UCSD-AML1 (cell line): ENCODE data around the gene ACP7.
"Not testable (repeated sequence)": the region's sequence is repeated elsewhere in the genome, so short reads cannot be mapped to it uniquely, and the experiment has no call there.

ENCODE experiments used
- DNase-seq: peaks from one replicate; lab custom pipeline; 2025; ENCODE audit not compliant: unreplicated experiment; lab: John Stamatoyannopoulos, UW

The ACP7 gene

DNA sequence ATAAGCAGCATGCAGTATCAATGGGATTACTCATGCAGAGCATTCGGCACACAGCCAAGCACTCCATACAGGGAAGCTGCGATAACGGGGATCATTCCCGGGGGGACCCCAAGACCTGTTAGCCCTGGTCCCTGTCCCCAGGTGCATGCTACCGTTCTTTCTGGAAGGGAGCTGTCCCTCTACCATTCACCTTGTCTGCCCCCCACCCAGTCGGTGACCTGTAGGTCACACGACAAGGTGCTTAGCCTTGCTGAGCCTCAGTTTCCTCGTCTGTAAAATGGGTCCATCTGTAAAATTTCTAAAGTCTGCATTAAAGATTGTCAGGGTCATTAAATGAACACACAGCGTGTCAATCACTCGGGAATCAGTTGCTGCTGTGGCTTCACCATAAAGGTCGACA is 6.8 kb upstream of the ACP7 start:
- no peak for DNase-seq

DNA sequence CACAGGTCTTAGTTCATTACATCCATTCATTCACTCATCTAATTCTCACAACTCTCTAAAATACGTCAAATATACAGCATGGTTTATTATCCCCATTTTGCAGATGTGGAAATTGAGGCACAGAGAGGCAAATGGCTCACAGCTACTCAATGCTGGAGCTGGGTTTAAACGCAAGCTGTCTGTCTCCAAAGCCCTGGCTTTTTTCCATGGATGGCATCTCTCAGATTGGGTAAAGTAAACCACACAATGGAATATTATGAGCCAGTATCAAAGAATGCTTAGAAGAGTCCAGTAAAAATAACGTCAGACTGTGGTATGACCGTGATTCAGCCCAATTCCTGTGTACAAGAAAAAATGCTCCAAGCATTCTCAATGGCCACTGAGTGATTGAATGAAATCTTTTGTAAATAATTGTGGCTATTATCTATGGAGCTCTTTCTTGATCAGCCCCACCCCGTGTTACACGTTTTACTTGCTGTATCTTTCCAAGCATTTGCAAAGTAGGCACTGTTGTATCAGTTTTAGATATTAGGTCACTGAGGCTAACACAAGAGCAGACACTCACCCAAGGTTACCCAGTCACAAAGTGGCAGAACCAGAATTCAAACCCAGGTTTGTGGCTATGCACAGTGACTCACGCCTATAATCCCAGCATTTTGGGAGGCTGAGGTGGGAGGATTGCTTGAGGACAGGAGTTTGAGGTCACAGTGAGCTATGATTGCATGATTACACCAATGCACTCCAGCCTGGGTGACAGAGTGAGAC is 5.5 kb upstream of the ACP7 start:
- DNase-seq, result no peak

DNA sequence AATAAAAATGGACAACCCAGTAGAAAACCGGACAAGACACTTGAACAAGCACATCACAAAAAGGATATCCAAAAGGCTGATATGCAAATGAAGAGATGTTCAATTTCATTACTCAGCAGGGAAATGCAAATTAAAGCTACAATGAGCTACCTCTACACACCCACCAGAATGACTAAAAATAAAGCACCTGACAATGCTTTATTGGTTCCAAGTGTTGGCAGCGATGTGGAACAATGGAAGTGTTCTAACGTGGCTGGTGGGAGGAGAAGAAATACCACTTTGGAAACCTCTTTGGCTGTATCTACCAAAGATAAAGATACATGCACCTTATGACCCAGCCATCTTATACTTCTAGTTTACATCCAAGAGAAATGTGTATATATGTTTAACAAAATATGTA is 3.7 kb upstream of the ACP7 start:
- DNase-seq, result no peak

DNA sequence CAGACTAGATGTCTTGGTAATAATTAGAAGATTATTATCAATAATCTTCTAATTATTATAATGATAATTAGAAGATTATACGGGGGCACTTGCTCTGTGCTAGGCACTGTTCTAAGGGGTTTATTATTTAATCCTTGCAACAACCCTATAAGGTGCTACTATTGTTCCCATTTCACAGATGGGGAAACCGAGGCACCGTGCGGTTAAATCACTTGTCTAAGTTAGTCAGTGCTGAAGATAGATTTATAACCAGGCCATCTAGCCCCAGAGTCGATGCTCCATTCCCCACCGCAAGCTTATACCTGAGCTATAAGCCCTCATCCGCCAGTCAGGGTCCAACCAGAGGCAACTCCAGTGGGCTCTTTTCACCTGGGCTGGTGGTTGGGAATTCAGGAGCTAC is 2.0 kb upstream of the ACP7 start:
- DNase-seq, result no peak

DNA sequence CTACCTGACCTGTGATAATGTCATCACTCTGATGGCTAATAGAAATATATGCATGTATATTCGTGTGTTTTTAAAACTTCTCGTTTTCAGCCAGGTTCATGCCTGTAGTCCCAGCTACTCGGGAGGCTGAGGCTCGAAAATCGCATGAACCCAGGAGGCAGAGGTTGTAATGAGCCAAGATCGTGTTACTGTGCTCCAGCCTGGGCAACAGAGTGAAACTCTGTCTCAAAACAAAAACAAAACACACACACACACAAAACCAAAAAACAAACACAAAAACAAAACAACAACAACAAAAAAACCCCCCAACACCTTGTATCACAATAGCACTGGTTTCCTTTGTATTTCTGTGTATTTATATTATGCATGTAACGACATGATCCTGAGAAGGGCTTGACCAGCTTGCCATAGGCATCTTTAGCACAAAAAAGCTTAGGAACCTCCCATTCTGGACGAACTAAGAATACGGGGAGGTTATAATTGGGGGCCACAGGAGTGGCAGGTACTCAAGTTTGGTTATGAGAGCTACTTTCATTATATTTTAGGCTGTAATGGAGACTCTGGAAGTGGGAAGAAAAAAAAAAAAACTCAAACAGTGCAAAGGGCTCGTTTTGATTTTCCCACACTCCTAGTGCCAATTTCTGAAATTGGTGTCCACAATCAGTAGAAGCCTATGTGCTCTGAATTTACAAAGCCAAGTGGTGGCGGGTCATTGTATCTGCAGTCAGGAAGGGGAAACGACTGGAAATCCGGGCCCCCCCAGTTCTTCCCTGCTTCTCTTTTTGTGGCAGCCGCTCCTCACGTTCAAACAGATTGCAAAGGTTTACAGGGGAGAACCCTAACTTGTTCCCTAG is 1.2 kb upstream of the ACP7 start:
- DNase-seq, result no peak

DNA sequence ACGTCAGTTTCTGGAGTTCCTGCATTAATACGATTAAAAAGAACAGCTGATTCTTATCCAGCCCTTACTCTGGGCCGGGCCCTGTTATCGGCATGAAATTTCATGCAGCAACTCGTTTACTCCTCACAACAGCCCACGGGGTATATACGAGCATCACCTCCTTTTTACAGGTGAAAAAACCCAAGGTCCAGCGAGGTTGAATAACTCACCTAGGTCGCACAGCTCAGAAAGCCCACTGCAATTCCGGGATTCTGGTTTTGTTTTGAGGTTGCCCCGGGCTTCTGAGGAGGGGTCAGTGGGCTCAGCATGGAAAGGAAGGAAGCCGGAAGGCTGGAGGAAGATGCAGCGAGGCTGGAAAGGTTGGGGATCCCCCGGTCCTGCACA is 577 bp upstream of the ACP7 start:
- no peak for DNase-seq

DNA sequence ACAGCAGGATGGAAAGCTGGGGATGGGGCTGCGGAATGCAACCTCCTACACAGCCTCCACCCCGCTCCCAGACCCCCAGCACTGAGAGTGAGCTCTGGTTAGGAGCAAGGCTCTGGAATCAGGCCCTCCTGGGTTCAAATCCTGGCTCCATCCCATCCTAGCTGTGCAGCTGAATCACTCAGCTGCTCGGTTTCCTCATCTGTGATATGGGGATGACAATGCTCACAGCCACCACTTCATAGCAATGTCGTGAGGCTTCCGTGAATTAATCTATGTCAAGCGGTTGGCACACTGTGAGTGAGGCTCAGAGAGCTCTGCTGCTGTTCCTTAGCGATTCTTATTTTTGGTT is 538 bp downstream of the ACP7 start:
- DNase-seq, result no peak

DNA sequence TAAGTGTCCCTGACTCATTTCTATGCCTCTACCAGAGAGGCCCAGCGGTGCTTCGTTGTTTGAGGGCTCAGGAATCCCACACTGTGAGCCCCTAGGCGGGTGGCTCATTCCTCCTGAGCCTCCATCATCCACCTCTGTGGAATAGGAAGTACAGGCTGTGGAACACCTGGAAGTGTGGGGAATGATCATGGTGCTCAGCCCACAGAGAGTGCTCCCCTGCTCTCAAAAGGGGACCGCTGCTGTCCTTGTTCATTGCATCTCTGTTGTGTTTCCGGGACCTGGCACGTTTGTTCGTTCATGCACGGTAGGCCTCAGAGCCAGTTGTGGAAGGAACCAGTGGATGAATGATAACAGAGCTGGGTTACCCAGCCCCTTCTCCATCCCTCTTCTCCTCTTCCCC is 1.2 kb downstream of the ACP7 start:
- no peak for DNase-seq

DNA sequence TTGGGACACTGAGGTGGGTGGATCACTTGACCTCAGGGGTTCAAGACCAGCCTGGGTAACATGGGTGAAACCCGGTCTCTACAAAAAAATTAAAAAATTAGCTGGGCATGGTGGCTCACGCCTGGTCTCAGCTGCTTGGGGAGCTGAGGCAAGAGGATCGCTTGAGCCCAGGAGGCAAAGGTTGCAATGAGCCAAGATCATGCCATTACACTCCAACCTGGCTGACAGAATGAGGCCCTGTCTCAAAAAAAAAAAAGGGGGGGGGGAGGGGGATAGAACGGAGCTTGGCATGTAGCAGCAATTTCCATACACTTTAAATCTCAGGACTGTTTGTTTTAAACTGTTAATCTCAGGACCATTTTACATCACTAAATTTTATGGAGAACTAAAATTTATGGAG is 2.2 kb downstream of the ACP7 start:
- DNase-seq, result no peak

DNA sequence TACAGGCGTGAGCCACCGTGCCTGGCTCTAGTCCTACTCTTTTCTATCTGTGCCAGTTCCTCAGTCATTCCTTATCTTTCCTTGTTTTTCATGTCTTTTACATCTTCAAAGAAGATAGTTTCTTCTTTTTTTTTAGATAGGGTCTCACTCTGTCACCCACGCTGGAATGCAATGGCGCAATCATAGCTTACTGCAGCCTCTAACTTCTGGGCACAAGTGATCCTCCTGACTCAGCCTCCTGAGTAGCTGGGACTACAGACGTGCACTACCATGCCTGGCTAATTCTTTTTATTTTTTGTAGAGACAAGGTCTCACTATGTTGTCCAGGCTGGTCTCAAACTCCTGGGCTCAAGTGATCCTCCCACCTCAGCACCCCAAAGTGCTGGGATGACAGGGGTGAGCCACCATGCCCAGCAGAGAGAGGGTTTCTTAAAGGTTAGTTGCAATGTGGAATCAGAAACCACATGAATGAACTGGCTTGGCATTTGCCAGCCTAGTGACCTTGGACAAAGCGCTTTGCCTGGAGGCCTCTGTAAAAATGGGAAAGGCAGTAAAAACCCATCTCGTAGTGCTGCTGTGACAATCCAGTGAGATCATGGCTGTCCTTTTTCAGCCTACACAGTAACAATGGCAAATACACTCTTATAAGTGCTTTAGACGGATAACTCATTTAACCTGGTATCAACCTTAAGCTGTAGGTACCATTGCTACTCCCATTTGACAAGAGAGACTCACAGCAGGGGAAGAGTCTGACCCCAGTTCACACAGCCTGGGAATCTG is 3.9 kb downstream of the ACP7 start:
- no peak for DNase-seq

DNA sequence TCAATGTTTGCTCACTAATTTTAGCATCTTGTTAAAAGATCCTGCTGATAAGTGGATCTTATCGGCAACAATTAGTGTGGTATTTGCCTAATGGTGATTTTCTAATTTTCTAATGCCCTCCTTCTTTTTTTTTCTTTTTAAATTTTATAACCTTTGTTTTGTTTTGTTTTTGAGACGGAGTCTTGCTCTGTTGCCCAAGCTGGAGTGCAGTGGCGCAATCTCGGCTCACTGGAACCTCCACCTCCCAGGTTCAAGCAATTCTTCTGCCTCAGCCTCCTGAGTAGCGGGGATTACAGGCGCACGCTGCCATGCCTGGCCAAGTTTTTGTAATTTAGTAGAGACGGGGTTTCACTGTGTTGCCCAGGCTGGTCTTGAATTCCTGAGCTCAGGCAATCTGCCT is 5.8 kb downstream of the ACP7 start:
- DNase-seq, result not testable (repeated sequence)

DNA sequence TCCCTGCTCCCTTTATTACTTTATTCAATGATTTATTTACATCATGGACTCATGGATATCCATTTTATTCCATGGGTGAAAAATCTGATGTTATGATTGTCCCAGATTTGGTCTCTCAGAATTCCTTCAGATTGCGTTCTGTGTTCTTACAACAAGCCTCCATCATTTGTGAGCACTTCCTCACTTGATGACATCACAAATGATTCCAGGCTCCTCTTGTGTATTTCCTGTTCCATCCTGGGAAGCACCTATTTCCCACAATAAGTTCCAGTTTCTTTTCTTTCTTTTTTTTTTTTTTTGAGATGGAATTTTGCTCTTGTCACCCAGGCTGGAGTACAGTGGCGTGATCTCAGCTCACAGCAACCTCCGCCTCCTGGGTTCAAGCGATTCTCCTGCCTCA is 6.7 kb downstream of the ACP7 start:
- DNase-seq, result no peak

DNA sequence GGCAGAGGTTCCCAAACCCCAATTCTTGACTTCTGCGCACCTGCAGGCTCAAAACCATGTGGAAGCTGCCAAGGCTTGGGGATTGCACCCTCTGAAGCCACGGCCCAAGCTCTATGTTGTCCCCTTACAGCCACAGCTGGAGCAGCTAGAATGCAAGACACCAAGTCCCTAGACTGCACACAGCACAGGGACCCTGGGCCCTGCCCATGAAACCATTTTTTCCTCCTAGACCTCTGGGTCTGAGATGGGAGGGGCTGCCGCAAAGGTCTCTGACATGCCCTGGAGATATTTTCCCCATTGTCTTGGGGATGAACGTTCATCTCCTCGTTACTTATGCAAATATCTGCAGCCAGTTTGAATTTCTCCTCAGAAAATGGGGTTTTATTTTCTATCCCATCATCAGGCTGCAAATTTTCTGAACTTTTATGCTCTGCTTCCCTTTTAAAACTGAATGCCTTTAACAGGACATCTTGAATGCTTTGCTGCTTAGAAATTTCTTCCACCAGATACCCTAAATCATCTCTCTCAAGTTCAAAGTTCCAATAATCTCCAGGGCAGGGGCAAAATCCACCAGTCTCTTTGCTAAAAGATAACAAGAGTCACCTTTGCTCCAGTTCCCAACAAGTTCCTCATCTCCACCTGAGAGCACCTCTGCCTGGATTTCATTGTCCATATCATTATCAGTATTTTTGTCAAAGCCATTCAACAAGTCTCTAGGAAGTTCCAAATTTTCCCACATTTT is 11.8 kb downstream of the ACP7 start:
- not testable (repeated sequence) for DNase-seq

DNA sequence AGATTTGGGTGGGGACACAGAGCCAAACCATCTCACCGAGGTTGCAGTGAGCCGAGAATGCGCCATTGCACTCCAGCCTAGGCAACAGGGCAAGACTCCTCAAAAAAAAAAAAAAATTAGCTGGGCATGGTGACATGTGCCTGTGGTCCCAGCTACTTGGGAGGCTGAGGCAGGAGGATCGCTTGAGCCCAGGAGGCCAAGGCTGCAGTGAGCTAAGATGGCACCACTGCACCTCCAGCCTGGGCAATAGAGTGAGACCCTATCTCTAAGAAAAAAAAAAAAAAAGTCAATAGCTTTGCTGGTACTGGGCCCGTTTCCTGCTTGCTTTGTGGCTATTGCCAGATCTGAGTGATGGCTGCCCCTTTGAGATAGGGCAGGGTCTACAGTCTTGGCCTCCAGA is 13.1 kb downstream of the ACP7 start:
- no peak for DNase-seq

DNA sequence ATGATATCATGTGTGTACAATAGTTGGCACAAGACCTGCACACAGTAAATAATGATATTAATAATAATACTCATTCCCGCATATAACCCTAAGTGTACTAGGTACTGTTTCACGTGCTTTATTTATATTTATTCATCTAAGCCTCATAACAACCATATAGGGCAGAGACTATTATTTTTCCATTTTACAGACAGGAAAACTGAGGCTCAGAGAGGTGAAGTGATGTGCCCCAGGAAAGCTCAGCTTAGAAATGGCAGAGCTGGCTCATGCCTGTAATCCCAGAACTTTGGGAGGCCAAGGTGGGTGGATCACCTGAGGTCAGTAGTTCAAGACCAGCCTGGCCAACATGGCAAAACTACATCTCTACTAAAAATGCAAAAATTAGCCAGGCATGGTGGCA is 13.6 kb downstream of the ACP7 start:
- DNase-seq, result no peak

DNA sequence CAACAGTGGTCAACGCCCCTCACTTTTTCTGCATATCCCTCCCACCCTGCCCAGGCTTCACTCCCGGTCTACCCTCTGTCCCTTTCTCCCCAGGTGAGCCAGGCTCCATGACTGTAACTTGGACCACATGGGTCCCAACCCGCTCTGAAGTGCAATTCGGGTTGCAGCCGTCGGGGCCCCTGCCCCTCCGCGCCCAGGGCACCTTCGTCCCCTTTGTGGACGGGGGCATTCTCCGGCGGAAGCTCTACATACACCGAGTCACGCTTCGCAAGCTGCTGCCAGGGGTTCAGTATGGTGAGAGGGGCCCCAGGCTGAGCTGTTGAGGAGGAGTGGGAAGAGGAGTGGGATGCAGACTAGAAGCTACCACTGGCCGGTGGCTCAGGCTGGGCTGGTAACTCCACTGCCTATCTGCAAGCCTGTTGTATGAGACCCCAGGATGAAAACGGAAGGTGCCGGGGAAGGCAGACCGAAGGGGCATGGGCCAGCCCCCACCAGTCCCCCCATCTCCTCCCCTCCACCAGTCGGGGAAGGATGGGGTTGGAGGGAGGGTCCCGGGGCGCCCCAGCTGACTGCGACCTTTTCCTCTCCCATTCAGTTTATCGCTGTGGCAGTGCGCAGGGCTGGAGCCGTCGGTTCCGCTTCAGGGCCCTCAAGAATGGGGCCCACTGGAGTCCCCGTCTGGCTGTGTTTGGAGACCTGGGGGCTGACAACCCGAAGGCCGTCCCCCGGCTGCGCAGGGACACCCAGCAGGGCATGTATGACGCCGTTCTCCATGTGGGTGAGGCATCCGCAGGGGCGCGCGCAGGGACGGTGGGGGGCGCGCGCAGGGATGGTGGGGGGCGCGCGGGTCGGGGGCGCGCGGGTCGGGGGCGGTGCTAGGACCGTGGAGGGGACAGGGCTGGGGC is 14.4 kb downstream of the ACP7 start:
- no peak for DNase-seq

DNA sequence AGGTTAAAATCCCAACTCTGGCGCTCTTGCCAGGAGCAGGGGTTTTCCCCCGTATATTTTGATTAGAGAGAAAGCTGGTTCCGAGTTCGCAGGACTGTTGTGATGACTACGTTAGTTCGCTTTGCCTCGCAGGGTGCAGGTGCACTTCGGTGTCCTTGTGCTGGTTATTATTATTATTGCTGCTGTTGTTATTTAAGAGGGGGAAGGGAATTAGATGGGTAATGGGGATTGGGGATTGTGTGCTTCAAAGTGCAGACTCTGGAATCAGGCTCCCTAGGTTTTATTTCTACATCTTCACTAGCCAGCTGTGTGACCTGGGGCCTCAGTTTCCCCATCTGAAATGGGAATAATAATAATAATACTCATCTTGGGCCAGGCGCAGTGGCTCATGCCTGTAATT is 15.2 kb downstream of the ACP7 start:
- no peak for DNase-seq

DNA sequence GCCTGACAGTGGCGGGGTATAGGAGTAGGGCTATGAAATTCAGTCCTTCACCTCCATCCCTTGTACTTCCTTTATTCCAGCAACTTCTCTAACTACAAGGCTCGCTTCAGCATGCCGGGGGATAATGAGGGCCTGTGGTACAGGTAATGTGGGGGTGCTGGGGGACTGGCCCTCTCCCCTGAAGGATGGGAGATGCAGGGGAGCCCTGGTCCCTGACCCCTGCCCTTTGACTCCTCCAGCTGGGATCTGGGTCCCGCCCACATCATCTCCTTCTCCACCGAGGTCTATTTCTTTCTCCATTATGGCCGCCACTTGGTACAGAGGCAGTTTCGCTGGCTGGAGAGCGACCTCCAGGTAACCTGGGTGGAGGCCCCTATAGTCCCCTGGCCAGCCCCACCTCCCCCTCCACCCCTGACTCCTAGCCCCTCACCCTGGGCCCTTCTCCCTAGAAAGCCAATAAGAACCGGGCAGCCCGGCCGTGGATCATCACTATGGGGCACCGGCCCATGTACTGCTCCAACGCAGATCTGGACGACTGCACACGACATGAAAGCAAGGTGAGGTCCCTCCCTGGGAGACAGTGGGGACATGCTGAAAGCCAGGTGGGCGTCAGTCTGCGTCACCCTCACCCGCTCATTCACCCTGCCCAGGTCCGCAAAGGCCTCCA is 16.5 kb downstream of the ACP7 start:
- no peak for DNase-seq

DNA sequence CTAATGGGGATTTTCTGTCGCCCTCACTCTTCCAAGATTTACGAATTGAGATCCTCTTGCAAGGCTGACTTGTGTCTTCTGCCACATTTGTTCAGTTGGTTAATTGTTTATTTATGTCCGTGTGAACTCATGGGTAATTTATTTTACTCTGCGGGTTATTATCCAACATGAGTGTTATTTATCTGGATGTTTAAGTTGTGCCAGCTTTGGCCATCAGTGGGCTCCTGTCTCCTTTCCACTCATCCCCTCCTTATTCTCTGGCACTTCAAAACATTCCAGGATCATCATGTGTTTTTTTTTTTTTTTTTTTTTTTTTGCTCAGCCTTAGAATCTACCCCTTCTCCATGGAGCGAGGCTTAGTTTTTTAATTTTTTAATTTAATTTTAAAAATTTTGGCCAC is 19.0 kb downstream of the ACP7 start:
- DNase-seq, result no peak

DNA sequence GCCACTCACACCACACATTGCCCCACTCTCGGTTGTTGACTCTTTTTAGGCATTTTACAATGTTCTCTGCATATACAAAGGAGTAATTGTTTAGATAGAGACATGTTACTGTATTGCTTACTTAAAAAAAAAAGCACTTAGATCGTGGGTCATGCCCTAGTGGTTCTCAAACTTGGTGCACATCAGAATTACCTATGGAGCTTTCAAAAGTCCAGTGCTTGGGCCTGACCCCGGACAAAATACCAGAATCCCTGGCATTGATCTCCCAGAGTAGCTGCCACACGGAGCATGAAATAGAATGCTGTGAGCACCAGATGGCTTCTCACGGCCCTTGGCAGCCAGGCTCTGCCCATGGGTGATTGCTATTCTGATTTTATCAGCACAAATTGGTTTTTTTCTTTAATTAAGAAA is 20.0 kb downstream of the ACP7 start:
- no peak for DNase-seq
